HG03520 (cell line): Measurements from ENCODE around the gene AHCY.
"Not testable (repeated sequence)": the region's sequence is repeated elsewhere in the genome, so short reads cannot be mapped to it uniquely, and the experiment has no call there.

Experiments
- ATAC-seq: cut with Tn5 transposase; IDR thresholded peaks from one replicate; pipeline ENCODE4 v1.9.1; 2021; ENCODE audit warnings: mild to moderate bottlenecking, moderate library complexity; ENCODE audit not compliant: unreplicated experiment

AHCY gene

DNA sequence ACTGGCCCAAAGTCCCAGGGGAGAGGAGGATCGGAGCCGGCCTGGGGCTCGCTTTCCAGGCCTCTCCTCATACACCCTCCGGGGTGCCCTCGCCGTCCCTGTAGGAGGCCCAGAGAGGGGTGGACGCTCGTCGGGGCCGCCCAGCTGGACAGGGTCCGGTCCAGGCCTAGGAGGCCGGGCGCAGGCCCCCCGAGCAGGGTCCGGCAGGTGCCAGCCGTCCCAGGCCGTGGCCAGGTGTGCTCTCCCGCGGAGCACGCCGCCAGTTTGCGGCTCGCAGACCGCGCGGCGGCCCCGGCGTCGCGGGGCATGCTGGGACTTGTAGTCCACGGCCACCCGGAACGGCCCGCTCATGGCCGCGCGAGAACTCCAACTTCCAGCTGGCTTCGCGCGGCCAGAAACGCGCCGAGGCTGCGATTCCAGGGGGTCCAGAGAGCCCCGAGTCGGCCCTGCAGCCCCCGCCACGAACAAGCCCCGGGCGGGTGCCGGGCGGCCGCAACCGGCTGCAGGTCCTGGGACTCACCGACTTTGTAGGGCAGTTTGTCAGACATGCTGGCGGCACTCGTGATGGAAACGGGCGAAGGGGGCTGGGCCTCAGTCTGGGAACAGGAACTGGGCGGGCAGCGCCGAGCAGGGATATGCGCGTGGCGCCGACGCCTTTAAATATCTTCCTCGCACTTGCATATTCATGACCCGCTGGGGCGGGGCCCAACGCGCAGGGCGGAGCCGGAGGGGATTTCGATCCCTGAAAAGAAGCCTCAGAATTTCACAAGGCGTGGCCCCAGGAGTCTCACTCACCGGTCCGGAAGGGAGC is at the start of gene AHCY:
Gene AHCY (minus strand): TSS at position 633 of the 811 bp plus-strand sequence. CDS start 85 bp downstream, at position 548.
- peak; percentile 77 for ATAC-seq

DNA sequence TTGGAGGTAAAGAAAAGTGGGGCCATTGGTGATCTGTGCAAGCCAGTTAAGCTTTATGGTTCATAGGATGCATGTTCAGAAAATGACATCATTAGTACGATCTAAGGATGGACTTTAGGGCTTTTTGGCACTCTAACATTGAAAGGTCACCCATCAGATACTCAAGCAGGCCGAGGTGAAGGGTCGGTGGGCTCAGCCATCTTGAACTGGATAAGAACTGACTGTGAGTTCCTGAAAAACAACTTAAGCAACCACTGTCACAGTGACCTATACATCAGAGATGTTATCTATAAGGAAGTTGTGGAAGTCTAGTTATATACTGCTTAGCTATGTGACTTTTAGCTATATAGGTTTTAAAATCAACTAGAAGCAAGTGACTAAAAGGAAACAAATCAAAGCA is 46.9 kb upstream of the AHCY start:
- no peak for ATAC-seq

DNA sequence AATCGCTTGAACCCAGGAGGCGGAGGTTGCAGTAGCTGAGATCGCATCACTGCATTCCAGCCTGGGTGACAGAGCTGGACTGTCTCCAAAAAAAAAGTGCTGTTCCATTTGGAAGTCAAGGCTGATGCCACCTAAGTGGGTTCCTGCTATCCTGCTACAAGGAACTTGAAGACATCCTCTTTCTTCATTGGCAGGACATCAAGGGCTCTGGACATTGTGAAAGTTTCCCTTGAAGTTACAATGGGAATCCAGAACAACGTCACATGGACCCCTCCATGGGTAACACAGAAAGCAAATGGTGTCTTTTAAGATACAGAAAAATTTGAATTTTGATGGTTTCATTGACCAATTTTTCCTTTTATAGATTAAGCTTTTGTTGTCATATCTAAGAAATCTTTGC is 44.4 kb upstream of the AHCY start:
- no peak for ATAC-seq

DNA sequence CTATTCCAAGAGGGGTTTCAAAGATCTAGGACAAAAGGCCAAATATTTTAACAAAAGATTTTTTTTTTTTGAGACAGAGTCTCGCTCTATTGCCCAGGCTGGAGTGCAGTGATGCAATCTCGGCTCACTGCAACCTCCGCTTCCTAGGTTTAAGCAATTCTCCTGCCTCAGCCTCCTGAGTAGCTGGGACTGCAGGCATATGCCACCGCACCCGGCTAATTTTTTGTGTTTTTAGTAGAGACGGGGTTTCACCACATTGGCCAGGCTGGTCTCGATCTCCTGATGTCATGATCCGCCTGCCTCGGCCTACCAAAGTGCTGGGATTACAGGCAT is 43.3 kb upstream of the AHCY start:
- ATAC-seq = not testable (repeated sequence)

DNA sequence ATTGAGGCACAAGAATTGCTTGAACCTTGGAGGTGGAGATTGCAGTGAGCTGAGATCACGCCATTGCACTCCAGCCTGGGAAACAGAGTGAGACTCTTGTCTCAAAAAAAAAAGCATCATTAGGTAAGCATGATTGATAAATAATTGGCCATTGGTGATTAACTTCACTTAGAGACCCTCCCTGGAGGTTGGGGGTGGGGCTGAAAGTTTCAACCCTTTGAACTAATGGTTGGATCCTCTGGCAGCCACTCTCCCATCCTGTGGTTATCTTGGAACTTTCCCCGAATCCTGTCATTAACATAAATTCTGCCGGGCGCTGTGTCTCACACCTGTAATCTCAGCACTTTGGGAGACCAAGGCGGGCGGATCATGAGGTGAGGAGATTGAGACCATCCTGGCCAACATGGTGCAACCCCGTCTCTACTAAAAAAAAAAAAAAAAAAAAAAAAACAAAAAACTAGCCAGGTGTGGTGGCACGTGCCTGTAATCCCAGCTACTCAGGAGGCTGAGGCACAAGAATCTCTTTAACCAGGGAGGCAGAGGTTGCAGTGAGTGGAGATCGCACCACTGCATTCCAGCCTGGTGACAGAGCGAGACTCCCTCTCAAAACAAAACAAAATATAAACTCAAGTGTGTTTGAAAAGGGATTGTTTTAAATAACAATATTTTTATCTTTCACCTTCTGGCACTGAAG is 42.8 kb upstream of the AHCY start:
- ATAC-seq = not testable (repeated sequence)

DNA sequence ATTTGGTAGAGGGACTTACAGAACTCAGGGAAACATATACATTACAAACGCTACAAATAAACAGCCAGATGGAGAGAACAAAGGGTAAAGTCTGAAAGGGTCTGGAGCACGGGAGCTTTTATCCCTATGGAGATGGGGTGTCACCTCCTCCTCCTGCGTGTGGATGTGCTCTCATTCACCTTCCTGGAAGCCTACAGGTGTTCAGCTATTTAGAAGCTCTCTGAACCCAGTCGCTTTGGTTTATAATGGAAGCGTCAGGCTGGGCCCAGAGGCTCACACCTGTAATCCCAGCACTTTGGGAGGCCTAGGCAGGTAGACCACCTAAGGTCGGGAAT is 42.2 kb upstream of the AHCY start:
- ATAC-seq = no peak

DNA sequence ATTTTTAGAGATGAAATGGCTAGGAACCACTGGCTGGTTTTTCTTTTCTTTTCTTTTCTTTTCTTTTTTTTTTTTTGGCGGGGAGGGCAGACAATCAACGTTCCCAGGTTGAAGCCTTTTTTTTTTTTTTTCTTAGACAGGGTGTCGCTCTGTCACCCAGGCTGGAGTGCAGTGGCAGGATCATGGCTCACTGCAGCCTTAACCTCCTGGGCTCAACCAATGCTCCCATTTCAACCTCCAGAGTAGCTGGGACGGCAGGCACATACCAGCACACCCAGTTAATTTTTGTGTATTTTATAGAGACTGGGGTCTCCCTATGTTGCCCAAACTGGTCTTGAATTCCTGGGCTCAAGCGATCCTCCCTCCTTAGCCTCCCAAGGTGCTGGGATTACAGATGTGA is 41.1 kb upstream of the AHCY start:
- no peak for ATAC-seq

DNA sequence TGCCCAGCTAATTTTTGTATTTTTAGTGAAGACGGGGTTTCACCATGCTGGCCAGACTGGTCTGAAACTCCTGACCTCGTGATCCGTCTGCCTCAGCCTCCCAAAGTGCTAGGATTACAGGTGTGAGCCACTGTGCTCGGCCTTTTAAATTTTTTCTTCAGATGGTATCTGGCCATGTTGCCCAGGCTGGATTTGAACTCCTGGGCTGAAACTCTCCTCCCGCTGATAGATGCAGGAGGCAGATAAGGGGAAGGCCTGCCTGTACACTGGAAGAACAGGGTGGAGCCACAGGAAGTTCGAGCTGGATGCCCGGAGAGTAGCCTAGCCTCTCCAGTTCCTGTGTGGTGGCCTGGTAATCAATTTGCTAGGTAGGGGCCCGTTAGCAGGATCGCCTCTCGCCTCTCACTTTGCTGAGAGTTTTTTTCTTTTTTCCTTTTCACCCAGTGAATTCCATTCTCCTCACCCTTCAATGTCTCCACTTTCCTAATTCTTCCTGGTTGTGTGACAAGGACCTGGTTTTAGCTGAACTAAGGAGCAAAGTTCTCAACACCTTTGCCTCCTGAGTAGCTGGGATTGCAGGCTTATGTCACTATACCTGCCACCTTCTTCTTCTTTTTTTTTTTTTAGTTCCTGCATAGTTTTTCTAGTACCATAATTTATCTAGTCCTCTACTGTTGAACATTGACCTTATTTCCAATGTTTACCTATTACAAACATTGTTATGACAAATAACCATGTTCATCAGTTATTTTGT is 40.5 kb upstream of the AHCY start:
- no peak for ATAC-seq

DNA sequence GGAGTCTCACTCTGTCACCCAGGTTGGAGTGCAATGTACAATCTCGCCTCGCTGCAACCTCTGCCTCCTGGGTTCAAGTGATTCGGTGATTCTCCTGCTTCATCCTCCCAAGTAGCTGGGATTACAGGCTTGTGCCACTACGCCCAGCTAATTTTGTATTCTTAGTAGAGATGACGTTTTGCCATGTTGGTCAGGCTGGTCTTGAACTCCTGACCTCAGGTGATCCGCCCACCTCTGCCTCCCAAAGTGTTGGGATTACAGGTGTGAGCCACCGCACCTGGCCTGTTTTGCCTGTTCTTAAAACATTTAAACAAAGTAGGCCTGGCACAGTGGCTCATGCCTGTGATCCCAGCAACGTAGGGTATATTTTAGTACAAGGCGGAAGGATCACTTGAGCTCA is 38.0 kb upstream of the AHCY start:
- not testable (repeated sequence) for ATAC-seq

DNA sequence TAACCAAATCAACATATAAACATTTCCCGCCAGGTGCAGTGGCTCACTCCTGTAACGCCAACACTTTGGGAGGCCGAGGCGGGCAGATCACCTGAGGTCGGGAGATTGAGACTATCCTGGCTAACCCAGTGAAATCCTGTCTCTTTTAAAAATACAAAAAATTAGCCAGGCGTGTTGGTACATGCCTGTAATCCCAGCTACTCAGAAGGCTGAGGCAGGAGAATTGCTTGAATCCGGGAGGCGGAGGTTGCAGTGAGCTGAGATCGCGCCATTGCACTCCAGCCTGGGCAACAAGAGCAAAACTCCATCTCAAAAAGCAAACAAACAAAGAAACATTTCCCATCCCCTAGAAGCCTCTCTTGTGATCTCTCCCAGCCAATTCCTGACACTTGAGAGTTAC is 37.6 kb upstream of the AHCY start:
- ATAC-seq = not testable (repeated sequence)

DNA sequence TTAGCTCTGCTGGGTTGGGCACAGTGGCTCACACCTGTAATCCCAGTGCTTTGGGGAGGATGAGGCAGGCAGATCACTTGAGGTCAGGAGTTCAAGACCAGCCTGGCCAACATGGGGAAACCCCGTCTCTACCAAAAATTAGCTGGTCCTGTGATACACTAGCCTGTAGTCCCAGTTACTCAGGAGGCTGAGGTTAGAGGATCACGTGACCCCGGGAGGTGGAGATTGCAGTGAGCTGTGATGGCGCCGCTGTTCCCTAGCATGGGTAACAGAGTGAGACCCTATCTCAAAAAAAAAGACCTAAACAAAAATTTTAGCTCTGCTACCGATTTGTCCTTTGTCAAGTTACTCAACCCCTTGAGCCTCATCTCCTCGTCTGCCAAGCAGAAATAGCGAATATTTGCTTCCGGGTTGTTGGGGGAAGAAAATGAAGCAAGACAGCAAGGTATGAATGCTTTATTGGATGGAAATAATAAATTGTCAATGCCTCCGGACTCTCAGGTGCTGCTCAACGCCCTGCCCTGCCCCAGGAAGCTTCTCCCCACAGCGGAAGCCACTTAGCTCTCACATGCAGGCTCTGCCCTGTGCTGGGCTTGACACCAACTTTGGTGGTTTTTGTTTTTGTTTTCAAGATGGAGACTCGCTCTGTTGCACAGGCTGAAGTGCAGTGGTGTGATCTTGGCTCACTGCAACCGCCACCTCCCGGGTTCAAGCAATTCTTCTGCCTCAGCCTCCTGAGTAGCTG is 35.0 kb upstream of the AHCY start:
- no peak for ATAC-seq

DNA sequence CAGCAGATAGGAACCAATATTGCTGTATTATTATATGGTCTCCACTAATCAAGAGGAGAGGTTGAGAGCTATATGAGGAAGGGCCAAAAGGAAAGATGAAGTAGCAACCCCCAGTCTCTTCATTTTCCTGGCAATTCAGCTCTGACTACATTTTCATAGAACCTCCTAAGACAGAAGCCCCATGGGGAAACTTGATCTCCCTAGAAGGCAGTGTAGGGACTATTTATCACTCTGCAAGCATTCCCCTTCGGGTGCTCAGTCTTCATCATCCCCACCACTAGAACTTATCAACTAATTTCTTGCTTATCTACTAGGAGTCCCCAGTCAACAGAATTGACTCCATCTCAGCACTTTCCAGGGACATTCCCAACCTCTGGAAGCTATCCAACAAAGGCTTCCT is 34.4 kb upstream of the AHCY start:
- ATAC-seq = no peak

DNA sequence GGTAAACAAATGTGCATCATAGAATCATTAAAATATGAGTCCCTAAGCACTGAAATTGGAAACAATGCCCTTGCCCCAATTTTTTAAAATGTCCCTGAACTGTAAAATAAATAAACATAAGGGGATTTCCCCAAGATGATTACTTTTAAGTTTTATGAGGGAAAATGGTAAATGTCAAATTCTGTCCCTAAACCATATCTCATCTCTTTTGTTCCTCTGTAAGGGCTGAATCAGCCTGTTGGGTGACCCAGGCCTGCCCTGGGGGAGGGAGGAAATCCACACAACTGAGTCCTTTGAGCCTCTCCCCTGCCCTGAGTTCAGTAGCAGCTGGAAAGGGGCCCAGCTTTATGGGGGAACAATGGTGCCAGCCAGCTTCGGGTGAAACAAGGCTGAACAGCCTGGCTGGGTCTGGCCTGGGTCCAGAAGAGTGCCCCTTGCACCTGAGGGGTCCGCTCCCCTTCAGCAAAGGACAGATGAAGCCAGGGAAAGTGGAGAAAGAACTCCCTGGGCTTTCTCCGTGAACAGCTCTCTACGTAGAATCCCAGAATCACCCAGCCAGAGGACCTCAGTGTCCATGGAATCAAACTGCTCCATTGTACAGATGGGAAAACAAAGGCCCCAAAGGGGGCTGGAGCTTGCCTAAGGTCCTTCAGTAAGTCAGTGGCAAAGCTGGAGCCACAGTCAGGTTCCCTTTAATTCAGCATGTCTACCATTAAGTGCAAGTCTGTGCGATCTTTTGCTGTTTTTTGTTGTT is 31.7 kb upstream of the AHCY start:
- ATAC-seq = no peak

DNA sequence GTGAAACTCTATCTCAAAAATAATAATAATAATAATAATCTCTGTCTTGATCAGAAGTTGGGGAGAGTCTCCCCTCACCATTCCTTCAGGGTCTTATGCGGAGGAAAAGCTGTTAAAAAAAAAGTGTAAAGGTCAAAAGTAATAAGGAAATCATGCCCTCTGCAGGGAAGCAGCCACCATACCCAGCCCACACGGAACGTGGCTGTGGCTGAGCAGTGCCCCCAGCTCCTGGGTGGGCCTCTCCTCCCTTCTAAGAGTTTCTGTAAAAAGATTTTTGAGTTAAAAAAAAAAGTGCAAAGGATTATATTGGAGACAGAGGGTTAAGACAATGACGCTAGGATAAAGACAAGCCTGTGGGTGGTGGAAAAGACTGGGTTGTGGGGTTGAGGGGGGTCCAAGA is 30.6 kb upstream of the AHCY start:
- no peak for ATAC-seq

DNA sequence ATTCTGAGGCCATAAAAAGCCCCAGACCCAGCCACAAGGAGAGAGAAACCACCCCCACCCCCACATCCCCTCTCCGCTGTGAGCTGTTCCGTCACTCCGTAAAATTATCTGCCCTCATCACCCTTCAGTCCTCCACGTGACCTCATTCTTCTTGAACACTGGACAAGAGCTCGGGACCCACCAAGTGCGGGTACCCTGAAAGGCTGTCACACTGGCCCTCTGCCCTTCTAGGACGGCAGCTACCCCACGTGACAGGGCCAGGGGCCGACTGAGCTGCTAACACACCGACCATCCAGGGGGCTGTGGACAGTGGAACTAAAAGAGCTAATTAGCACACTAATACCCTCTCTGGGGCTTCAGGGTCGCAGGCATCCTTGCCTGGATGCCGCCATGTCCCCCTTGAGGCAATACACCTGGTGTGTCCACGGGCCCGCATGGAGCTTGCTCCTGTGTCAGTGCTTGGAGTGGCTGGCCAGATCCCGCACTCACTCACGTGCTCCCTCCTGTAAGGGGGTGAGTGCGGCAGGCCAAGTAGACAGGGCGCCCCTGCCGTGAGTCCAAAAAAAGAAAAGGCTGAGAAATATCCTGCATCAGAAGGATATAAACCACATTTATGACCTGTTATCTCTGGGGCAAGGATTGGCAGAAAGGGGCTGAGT is 29.2 kb upstream of the AHCY start:
- ATAC-seq = no peak

DNA sequence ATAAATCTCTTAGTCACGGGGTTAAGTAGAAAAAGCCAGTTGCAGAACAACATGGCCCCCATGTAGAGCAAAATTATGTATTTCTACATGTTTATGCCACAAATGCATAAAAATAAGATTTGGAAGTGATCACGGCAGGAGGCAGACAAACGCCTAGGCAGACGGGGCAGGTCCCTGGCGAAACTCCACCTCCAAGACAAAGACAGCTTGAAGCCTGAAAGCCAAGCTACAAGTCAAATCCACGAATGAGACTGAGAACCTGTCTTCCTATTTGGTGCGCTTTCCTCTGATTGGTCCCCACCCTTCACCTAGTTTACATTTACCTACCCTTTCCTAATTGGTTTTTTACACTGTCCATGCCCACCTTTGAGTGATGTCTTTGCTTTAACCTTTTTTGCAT is 28.7 kb upstream of the AHCY start:
- ATAC-seq = no peak

DNA sequence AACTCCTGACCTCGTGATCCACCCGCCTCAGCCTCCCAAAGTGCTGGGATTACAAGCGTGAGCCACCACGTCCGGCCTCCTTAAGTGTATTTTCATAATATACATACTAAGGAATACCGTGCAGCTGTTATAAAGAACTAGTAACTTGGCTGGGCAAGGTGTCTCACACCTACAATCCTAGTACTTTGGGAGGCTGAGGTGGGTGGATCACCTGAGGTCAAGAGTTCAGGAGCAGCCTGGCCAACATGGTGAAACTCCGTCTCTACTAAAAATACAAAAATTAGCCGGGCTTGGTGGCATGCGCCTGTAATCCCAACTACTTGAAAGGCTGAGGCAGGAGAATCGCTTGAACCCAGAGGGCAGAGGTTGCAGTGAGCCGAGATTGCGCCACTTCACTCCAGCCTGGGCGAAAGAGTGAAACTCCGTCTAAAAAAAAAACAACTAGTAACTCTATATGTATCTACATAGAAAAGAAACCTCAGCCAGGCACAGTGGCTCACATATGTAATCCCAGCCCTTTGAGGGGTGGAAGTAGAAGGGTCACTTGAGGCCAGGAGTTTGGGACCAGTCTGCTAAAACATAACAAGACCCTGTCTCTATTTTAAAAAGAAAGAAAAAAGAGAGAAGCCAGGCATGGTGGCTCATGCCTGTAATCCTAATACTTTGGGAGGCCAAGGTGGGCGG is 27.8 kb upstream of the AHCY start:
- ATAC-seq = not testable (repeated sequence)

DNA sequence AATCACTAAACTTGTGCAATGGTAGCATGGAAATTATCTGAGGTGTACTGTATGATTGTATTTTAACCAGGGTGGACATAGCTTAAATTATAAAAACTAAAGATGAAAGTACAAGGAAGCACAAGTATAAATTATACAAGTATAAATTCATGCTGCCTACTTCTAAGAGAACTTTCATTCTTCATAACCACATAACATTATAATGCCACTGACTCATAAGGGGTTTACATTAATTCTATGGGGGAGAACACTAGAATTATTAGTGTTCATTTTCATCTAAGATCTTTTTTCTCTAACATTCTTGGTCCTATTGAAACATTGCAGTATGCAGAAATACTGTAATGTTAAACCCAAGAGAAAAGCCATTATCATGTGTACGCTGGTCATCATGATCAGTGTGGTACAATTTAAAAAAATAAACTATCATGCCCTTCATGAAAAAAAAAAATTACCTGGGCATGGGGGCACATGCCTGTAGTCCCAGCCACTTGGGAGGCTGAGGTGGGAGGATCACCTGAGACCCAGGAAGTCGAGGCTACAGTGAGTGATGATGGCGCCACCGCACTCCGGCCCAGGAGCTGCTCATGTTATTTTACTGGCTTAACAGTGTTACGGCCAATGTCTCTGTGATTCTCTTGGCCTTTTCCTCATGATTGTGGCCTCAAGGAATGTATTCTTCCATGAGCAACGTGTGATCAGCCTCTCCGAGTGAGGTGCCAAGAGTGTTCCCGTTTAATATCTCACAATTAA is 25.9 kb upstream of the AHCY start:
- no peak for ATAC-seq

DNA sequence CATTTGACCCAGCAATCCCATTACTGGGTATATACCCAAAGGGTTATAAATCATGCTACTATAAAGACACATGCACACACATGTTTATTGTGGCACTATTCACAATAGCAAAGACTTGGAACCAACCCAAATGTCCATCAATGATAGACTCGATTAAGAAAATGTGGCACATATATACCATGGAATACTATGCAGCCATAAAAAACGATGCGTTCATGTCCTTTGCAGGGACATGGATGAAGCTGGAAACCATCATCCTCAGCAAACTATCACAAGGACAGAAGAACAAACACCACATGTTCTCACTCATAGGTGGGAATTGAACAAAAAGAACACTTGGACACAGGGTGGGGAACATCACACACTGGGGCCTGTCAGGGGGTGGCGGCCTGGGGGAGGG is 25.1 kb upstream of the AHCY start:
- ATAC-seq = not testable (repeated sequence)
